ENCODE measurements around the gene ANGPT4. TPM values are rescaled to one million over a fixed set of nuclear protein-coding genes. Genes with fewer than 3 reads are reported as not detected.

Gene ANGPT4
- total and polyA plus RNA-seq, 2 of the 13 experiments (the other 11 are each of a cell fraction or from before 2014, with no cell fraction given) = not detected

GRCh38 chr20:956330-956951 lies 40.3 kb upstream of the ANGPT4 start (continued):
- TF ChIP-seq MNT (IDR thresholded peaks at IDR 0.05) = no peak
- TF ChIP-seq, protein P1, sequence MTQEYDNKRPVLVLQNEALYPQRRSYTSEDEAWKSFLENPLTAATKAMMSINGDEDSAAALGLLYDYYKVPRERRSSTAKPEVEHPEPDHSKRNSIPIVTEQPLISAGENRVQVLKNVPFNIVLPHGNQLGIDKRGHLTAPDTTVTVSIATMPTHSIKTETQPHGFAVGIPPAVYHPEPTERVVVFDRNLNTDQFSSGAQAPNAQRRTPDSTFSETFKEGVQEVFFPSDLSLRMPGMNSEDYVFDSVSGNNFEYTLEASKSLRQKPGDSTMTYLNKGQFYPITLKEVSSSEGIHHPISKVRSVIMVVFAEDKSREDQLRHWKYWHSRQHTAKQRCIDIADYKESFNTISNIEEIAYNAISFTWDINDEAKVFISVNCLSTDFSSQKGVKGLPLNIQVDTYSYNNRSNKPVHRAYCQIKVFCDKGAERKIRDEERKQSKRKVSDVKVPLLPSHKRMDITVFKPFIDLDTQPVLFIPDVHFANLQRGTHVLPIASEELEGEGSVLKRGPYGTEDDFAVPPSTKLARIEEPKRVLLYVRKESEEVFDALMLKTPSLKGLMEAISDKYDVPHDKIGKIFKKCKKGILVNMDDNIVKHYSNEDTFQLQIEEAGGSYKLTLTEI (CRISPR knock-in tag; conservative IDR thresholded peaks at IDR 0.05) = no peak
- TF ChIP-seq GTF3A (CRISPR knock-in tag; conservative IDR thresholded peaks at IDR 0.05) = peak; percentile 65; the same call in 1 of the 2 replicates
- TF ChIP-seq CTCF (CRISPR knock-in tag; IDR thresholded peaks at IDR 0.05) = peak; percentile 100
- no peak for TF ChIP-seq ATAD3A (CRISPR knock-in tag; IDR thresholded peaks at IDR 0.05)
- no peak for TF ChIP-seq HNRNPL (IDR thresholded peaks at IDR 0.05; ENCODE audit: low read depth, low read length)
- no peak; the same call in 1 of the 2 replicates for TF ChIP-seq ZNF788 (CRISPR knock-in tag; IDR thresholded peaks at IDR 0.05; ENCODE audit: borderline replicate concordance)
- peak in 1 of 2 experiments; percentile 82; a peak in 2 of 4 replicates for TF ChIP-seq KLF16 (CRISPR knock-in tag; IDR thresholded peaks at IDR 0.05)
- peak; percentile 91 for TF ChIP-seq ZNF691 (CRISPR knock-in tag; IDR thresholded peaks at IDR 0.05; ENCODE audit: borderline replicate concordance, low read depth)
- TF ChIP-seq XRCC5 (optimal IDR thresholded peaks at IDR 0.05; ENCODE audit: low read length) = peak; percentile 83
- TF ChIP-seq SMARCE1 (IDR thresholded peaks at IDR 0.05; ENCODE audit: borderline replicate concordance) = no peak
- TF ChIP-seq ZNF607 (CRISPR knock-in tag; IDR thresholded peaks at IDR 0.05; ENCODE audit: borderline replicate concordance) = no peak
- TF ChIP-seq, protein P2, sequence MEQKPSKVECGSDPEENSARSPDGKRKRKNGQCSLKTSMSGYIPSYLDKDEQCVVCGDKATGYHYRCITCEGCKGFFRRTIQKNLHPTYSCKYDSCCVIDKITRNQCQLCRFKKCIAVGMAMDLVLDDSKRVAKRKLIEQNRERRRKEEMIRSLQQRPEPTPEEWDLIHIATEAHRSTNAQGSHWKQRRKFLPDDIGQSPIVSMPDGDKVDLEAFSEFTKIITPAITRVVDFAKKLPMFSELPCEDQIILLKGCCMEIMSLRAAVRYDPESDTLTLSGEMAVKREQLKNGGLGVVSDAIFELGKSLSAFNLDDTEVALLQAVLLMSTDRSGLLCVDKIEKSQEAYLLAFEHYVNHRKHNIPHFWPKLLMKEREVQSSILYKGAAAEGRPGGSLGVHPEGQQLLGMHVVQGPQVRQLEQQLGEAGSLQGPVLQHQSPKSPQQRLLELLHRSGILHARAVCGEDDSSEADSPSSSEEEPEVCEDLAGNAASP (CRISPR knock-in tag; IDR thresholded peaks at IDR 0.05; ENCODE audit: borderline replicate concordance) = peak; percentile 59; the same call in 1 of the 2 replicates
- no peak; the same call in 1 of the 2 replicates for TF ChIP-seq SUZ12 (IDR thresholded peaks at IDR 0.05; ENCODE audit: low read depth, low read length)
- TF ChIP-seq, protein P3, sequence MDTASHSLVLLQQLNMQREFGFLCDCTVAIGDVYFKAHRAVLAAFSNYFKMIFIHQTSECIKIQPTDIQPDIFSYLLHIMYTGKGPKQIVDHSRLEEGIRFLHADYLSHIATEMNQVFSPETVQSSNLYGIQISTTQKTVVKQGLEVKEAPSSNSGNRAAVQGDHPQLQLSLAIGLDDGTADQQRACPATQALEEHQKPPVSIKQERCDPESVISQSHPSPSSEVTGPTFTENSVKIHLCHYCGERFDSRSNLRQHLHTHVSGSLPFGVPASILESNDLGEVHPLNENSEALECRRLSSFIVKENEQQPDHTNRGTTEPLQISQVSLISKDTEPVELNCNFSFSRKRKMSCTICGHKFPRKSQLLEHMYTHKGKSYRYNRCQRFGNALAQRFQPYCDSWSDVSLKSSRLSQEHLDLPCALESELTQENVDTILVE (CRISPR knock-in tag; IDR thresholded peaks at IDR 0.05) = peak; percentile 74; the same call in 1 of the 2 replicates
- TF ChIP-seq KLF13 (CRISPR knock-in tag; IDR thresholded peaks at IDR 0.05) = peak; percentile 82; the same call in 1 of the 2 replicates
- peak; percentile 65; the same call in 1 of the 2 replicates for TF ChIP-seq SALL1 (CRISPR knock-in tag; IDR thresholded peaks at IDR 0.05)
- TF ChIP-seq GATA4 (IDR thresholded peaks at IDR 0.05; ENCODE audit: borderline replicate concordance, low read depth) = no peak
- peak; percentile 72 for TF ChIP-seq RXRA (CRISPR knock-in tag; IDR thresholded peaks at IDR 0.05)
- TF ChIP-seq SMAD9 (CRISPR knock-in tag; IDR thresholded peaks at IDR 0.05) = no peak
